DND-41 (cell line): ENCODE measurements around the gene MANBA.

ENCODE experiments used
- ATAC-seq: fragments of 200-7000 bp; cut with Tn5 transposase; 3 replicates; pipeline ENCODE4 v1.9.1; 2021; ENCODE audit warnings: low read depth; ENCODE audit not compliant: insufficient read depth
- DNase-seq: peaks from one replicate; pipeline ENCODE4 v3.0.0-alpha.2; 2020
- H2AFZ ChIP-seq: 2 replicates; pipeline ENCODE4 v1.6.0; 2012; ENCODE audit warnings: low read depth, low read length
- H3K27ac ChIP-seq: 2 replicates; pipeline ENCODE4 v1.5.1; 2012; ENCODE audit warnings: low read length, inconsistent platforms
- H3K27me3 ChIP-seq: fragments of 200-600 bp; sonication (generic); 2 replicates; pipeline ENCODE4 v1.6.0; 2012; ENCODE audit warnings: low read length, mild to moderate bottlenecking, inconsistent platforms; ENCODE audit not compliant: insufficient read depth, poor library complexity
- H3K36me3 ChIP-seq: 2 replicates; pipeline ENCODE4 v1.5.1; 2012; ENCODE audit warnings: low read length, inconsistent platforms; ENCODE audit not compliant: insufficient read depth
- H3K4me1 ChIP-seq: 2 replicates; pipeline ENCODE4 v1.5.1; 2012; ENCODE audit warnings: mild to moderate bottlenecking, low read length; ENCODE audit not compliant: insufficient read depth
- H3K4me2 ChIP-seq: 2 replicates; pipeline ENCODE4 v1.6.0; 2012; ENCODE audit warnings: mild to moderate bottlenecking, moderate library complexity, low read length, inconsistent platforms; ENCODE audit not compliant: insufficient read depth
- H3K4me3 ChIP-seq, 2 experiments: fragments of 200-600 bp in 1 of 2; shearing (Covaris generic) in 1 of 2; 2 replicates each; pipeline ENCODE4 v1.5.1; 2012 to 2016; ENCODE audit warnings: inconsistent platforms in 2 of 2, low read length in 2 of 2, mild to moderate bottlenecking in 2 of 2, low read depth in 1 of 2, moderate library complexity in 1 of 2
- H3K79me2 ChIP-seq: 2 replicates; pipeline ENCODE4 v1.6.0; 2012; ENCODE audit warnings: low read length, inconsistent platforms; ENCODE audit not compliant: insufficient read depth
- H3K9ac ChIP-seq: 2 replicates; pipeline ENCODE4 v1.6.0; 2012; ENCODE audit warnings: low read depth, mild to moderate bottlenecking, inconsistent platforms, low read length, moderate library complexity
- H3K9me3 ChIP-seq: 2 replicates; pipeline ENCODE4 v1.5.1; 2012; ENCODE audit warnings: low read length, moderate library complexity, mild to moderate bottlenecking, inconsistent platforms; ENCODE audit not compliant: insufficient read depth, severe bottlenecking
- H4K20me1 ChIP-seq: 2 replicates; pipeline ENCODE4 v1.6.0; 2012; ENCODE audit warnings: low read length; ENCODE audit not compliant: insufficient read depth
- CTCF ChIP-seq: IDR thresholded peaks from 2 replicates; pipeline ENCODE4 v1.5.1; 2012; ENCODE audit warnings: borderline replicate concordance, low read length, moderate library complexity, mild to moderate bottlenecking; ENCODE audit not compliant: poor library complexity, severe bottlenecking; ENCODE audit errors: extremely low read depth
- EZH2 ChIP-seq: IDR thresholded peaks from 3 replicates; pipeline ENCODE4 v1.6.1; 2012; ENCODE audit warnings: borderline replicate concordance, low read depth, mild to moderate bottlenecking, moderate library complexity, low read length, inconsistent platforms; ENCODE audit not compliant: severe bottlenecking

The MANBA gene

GRCh38 chr4:102772738-102773340 is 12.1 kb upstream of the MANBA start:
- no peak overlapping the region for H3K27ac ChIP-seq
- no peak overlapping the region for H3K4me3 ChIP-seq
- no peaks in the 10 kb centered on the region for H3K4me1 ChIP-seq
- TF ChIP-seq EZH2, result no peak
- no peaks in the 10 kb centered on the region for H4K20me1 ChIP-seq
- H3K4me2 ChIP-seq, result no peak overlapping the region
- H3K79me2 ChIP-seq, result no peaks in the 10 kb centered on the region
- DNase-seq, result no peak
- no peaks in the 10 kb centered on the region for H3K36me3 ChIP-seq
- no peak overlapping the region for H2AFZ ChIP-seq
- no peak for ATAC-seq
- no peak overlapping the region for H3K9ac ChIP-seq
- no peaks in the 10 kb centered on the region for H3K27me3 ChIP-seq
- H3K9me3 ChIP-seq, result no peaks in the 10 kb centered on the region

GRCh38 chr4:102764901-102765300 is 4.1 kb upstream of the MANBA start:
- no peaks in the 10 kb centered on the region for H4K20me1 ChIP-seq
- no peak overlapping the region for H2AFZ ChIP-seq
- peaks cover 16% of the 10 kb centered on the region for H3K4me1 ChIP-seq
- H3K9me3 ChIP-seq, result no peaks in the 10 kb centered on the region
- no peaks in the 10 kb centered on the region for H3K27me3 ChIP-seq
- DNase-seq (no peak), ATAC-seq (no peak)
- H3K36me3 ChIP-seq, result no peaks in the 10 kb centered on the region
- H3K4me3 ChIP-seq, result no peak overlapping the region
- no peak overlapping the region for H3K4me2 ChIP-seq
- TF ChIP-seq EZH2 (no peak), CTCF (no peak)
- H3K79me2 ChIP-seq, result 0 out of 2 replicates have a peak, but pooled peaks cover 6% of the 10 kb centered on the region
- H3K9ac ChIP-seq, result no peak overlapping the region
- no peak overlapping the region for H3K27ac ChIP-seq

- H3K9ac ChIP-seq, result peak overlapping the region; percentile 69; the same call in 1 of the 2 replicates
- no peak for TF ChIP-seq EZH2
- TF ChIP-seq CTCF, result no peak
- ATAC-seq (no peak), DNase-seq (no peak)
- H4K20me1 ChIP-seq, result no peaks in the 10 kb centered on the region
- H3K27ac ChIP-seq, result no peak overlapping the region
- H3K27me3 ChIP-seq, result no peaks in the 10 kb centered on the region
- H3K4me2 ChIP-seq, result peak overlapping the region; percentile 89
- H3K4me3 ChIP-seq, result peak overlapping the region in 1 of 2 experiments; percentile 91; a peak in 2 of 4 replicates
- peak overlapping the region; percentile 98 for H2AFZ ChIP-seq
- peaks cover 33% of the 10 kb centered on the region for H3K4me1 ChIP-seq
- no peaks in the 10 kb centered on the region for H3K36me3 ChIP-seq
- H3K79me2 ChIP-seq, result peaks cover 27% of the 10 kb centered on the region; the same call in 1 of the 2 replicates
- H3K9me3 ChIP-seq, result no peaks in the 10 kb centered on the region
These were observed 1.1 kb upstream of the MANBA start for GRCh38 chr4:102761906-102762305.

GRCh38 chr4:102761296-102761701 is 531 bp upstream of the MANBA start:
- Histone ChIP-seq H3K9ac (peak overlapping the region; percentile 69), H3K4me1 (peaks cover 33% of the 10 kb centered on the region), H2AFZ (peak overlapping the region; percentile 98), H3K36me3 (no peaks in the 10 kb centered on the region), H3K4me3 (peak overlapping the region; percentile 75 to 91; a peak in 3 of 4 replicates), H3K27ac (peak overlapping the region; percentile 64), H3K4me2 (peak overlapping the region; percentile 89), H4K20me1 (no peaks in the 10 kb centered on the region), H3K9me3 (no peaks in the 10 kb centered on the region), H3K79me2 (peaks cover 31% of the 10 kb centered on the region; the same call in 1 of the 2 replicates), H3K27me3 (no peaks in the 10 kb centered on the region)
- TF ChIP-seq EZH2 (no peak), CTCF (no peak)
- ATAC-seq (no peak), DNase-seq (no peak)
